HG03045 (cell line): ENCODE data around the gene LHFPL2.
"Not testable (repeated sequence)": the region's sequence is repeated elsewhere in the genome, so short reads cannot be mapped to it uniquely, and the experiment has no call there.

Source experiments
- ATAC-seq: cut with Tn5 transposase; IDR thresholded peaks from one replicate; pipeline ENCODE4 v1.9.1; 2021; ENCODE audit warnings: mild to moderate bottlenecking, moderate library complexity; ENCODE audit not compliant: unreplicated experiment

The LHFPL2 gene

DNA sequence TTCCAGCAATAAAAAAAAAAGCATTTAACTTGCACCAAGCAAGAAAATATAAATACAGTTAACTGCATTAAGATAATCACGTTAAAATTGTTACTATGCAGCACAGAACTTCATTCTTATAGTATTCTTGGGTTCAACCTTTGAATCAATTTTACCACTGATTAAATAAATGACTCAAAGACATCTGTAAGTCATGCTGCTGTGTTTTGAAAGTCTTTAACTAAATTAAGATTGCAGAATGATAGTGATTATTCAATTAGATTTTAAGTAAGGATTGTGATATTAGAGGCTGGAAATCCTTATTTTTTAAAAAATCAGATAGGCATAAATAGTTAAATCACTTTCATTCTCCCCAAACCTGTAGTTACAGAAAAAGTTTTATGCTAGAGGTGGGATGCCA lies 171.8 kb downstream of the LHFPL2 start:
- no peak for ATAC-seq

GRCh38 chr5:78475370-78475769 lies 173.2 kb downstream of the LHFPL2 start:
- ATAC-seq = no peak

GRCh38 chr5:78473751-78474150 lies 174.8 kb downstream of the LHFPL2 start:
- no peak for ATAC-seq

GRCh38 chr5:78472469-78473106 lies 176.0 kb downstream of the LHFPL2 start:
- ATAC-seq = no peak

DNA sequence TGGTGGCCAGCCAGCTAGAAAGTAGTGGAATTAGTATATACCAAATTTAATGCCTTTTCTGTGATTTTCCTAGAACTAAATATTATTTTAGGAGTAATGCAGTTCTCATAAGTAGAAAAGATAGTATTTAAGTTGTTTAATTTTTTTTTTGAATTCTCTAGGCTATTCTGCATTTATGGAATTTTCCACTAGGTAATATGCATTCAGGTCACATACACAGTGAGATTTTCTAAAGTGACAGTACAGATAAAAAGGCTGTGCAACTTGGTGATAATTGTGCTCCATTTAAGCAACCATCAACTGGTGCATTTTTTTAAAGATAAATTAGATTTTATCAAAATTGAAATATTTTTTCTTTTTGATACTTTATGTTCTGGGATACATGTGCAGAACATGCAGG lies 176.7 kb downstream of the LHFPL2 start:
- ATAC-seq = no peak

DNA sequence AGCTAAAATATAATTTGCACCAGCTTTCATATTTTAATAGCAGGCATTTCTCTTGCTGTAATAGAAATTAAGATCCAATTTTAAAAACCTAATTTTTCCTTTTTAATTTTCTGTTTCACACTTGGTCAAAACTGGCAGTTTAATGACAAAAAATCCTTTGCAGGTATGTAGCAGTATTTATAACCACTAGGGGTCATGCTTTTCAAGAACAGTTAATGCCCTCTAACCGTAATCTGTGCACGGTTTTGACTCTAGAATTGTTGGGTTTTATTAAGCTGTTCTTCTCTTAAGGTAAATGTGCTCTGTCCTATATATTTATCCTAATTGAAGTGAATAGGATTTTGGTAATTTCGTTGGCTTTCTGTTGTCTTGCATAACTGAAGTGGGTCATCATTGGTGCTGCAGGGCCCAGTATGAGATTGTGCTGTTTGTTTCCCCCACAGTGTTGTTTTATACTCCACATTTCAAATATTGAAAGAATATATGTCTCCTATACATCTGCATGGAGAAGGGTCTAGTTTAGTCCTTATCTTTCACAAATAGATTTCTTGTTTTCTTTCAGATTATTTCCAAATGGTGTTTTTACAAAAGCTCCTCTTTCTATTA lies 180.7 kb downstream of the LHFPL2 start:
- ATAC-seq = no peak

DNA sequence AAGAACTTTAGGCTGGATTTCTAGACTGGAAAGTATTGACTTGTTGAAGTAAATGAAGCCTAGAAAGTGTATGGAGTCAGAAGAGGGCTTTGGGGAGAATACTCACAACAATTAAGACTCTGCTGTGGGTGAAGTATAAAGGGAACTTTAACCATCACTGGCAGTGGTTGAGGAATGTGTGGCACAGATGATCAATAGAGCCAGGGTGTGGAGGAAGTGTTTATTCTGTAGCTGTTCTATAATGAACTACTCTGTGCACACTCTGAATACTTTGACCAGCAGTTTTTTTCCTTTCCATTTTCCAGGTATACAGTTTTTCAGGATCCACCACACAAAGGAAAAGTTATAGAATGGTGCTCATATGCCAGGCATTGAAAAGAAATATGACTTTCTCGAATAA lies 181.4 kb downstream of the LHFPL2 start:
- no peak for ATAC-seq

- ATAC-seq = no peak
Measured at GRCh38 chr5:78458843-78459242, 189.7 kb downstream of the LHFPL2 start.

DNA sequence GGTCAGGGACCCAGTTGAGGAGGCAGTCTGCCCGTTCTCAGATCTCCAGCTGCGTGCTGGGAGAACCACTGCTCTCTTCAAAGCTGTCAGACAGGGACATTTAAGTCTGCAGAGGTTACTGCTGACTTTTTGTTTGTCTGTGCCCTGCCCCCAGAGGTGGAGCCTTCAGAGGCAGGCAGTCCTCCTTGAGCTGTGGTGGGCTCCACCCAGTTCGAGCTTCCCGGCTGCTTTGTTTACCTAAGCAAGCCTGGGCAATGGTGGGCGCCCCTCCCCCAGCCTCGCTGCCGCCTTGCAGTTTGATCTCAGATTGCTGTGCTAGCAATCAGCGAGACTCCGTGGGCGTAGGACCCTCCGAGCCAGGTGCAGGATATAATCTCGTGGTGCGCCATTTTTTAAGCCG lies 191.1 kb downstream of the LHFPL2 start:
- not testable (repeated sequence) for ATAC-seq

DNA sequence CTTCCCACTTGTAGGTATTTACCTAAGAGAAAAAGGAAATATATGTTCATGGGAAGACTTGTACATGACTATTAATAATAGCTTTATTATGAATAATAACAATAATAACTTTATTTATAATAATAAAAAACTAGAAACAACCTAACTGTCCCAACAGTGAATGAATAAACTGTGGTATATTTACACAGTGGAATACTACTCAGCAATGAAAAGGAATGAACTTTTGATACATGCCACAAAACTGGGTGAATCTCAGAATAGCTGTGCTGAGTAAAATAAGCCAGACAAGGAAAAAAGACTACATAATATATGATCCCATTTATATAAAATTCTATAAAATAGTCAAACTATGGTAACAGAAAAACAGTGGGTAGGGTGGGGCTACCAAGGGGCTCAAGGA lies 199.5 kb downstream of the LHFPL2 start:
- no peak for ATAC-seq

- ATAC-seq = no peak
Measured at GRCh38 chr5:78447775-78448424, 200.7 kb downstream of the LHFPL2 start.
